Measurements from ENCODE around the gene ANKS6.

Gene ANKS6

GRCh38 chr9:98740226-98740881, 56.0 kb downstream of the ANKS6 start:
- Histone ChIP-seq H3K27ac (ENCODE audit: low read depth, low read length) (no peak overlapping the region), H4K5ac (ENCODE audit: low read length) (no peak overlapping the region), H3K36me3 (ENCODE audit: control insufficient read depth, insufficient read depth, low read length) (peaks cover 6% of the 10 kb centered on the region), H3K79me2 (ENCODE audit: control insufficient read depth, insufficient read depth, low read length) (no peaks in the 10 kb centered on the region), H3K18ac (ENCODE audit: low read length) (no peak overlapping the region), H3K9ac (ENCODE audit: low read length) (no peak overlapping the region), H2BK120ac (ENCODE audit: low read depth, low read length) (no peak overlapping the region), H2BK5ac (ENCODE audit: low read length) (no peak overlapping the region), H3K79me1 (ENCODE audit: low read length) (no peaks in the 10 kb centered on the region), H3K4ac (ENCODE audit: low read depth, low read length) (no peak overlapping the region), H2AK5ac (ENCODE audit: low read length) (no peak overlapping the region), H3K23ac (ENCODE audit: low read length) (no peak overlapping the region), H3K4me3 (ENCODE audit: low read length) (no peak overlapping the region), H3K56ac (ENCODE audit: low read length) (no peak overlapping the region), H4K8ac (ENCODE audit: low read depth, low read length) (no peak overlapping the region), H3K4me1 (ENCODE audit: control insufficient read depth, low read depth, low read length) (no peaks in the 10 kb centered on the region), H3K27me3 (ENCODE audit: insufficient read depth, low read length, poor library complexity) (no peaks in the 10 kb centered on the region), H2BK15ac (replicated peaks; ENCODE audit: low read depth) (no peak overlapping the region), H3K4me2 (ENCODE audit: low read length) (no peak overlapping the region)
- DNase-seq: no peak
- WGBS (ENCODE audit: extremely low coverage, insufficient coverage, low lambda C conversion rate): no CpG with 5 or more reads among the region's 8 CpGs

GRCh38 chr9:98738741-98739140, 57.6 kb downstream of the ANKS6 start:
- Histone ChIP-seq H3K36me3 (ENCODE audit: control insufficient read depth, insufficient read depth, low read length) (peaks cover 4% of the 10 kb centered on the region), H2AK5ac (ENCODE audit: low read length) (no peak overlapping the region), H3K4ac (ENCODE audit: low read depth, low read length) (no peak overlapping the region), H3K56ac (ENCODE audit: low read length) (no peak overlapping the region), H3K4me3 (ENCODE audit: low read length) (no peak overlapping the region), H3K18ac (ENCODE audit: low read length) (no peak overlapping the region), H3K79me1 (ENCODE audit: low read length) (no peaks in the 10 kb centered on the region), H3K27ac (ENCODE audit: low read depth, low read length) (no peak overlapping the region), H3K4me2 (ENCODE audit: low read length) (no peak overlapping the region), H2BK120ac (ENCODE audit: low read depth, low read length) (no peak overlapping the region), H2BK5ac (ENCODE audit: low read length) (no peak overlapping the region), H3K79me2 (ENCODE audit: control insufficient read depth, insufficient read depth, low read length) (no peaks in the 10 kb centered on the region), H3K9ac (ENCODE audit: low read length) (no peak overlapping the region), H4K8ac (ENCODE audit: low read depth, low read length) (no peak overlapping the region), H3K27me3 (ENCODE audit: insufficient read depth, low read length, poor library complexity) (no peaks in the 10 kb centered on the region), H3K4me1 (ENCODE audit: control insufficient read depth, low read depth, low read length) (no peaks in the 10 kb centered on the region), H3K23ac (ENCODE audit: low read length) (no peak overlapping the region), H4K5ac (ENCODE audit: low read length) (no peak overlapping the region), H2BK15ac (replicated peaks; ENCODE audit: low read depth) (no peak overlapping the region)
- no CpG with 5 or more reads among the region's 3 CpGs for whole genome bisulfite sequencing (ENCODE audit: extremely low coverage, insufficient coverage, low lambda C conversion rate)
- DNase-seq: no peak

- no peaks in the 10 kb centered on the region for H3K4me1 ChIP-seq (ENCODE audit: control insufficient read depth, low read depth, low read length)
- no peak overlapping the region for H4K8ac ChIP-seq (ENCODE audit: low read depth, low read length)
- H3K9ac ChIP-seq (ENCODE audit: low read length): no peak overlapping the region
- H2BK15ac ChIP-seq (replicated peaks; ENCODE audit: low read depth): no peak overlapping the region
- H2BK120ac ChIP-seq (ENCODE audit: low read depth, low read length): no peak overlapping the region
- no CpG with 5 or more reads among the region's 12 CpGs for WGBS (ENCODE audit: extremely low coverage, insufficient coverage, low lambda C conversion rate)
- peaks cover 2% of the 10 kb centered on the region for H3K36me3 ChIP-seq (ENCODE audit: control insufficient read depth, insufficient read depth, low read length)
- H2BK5ac ChIP-seq (ENCODE audit: low read length): no peak overlapping the region
- H3K27ac ChIP-seq (ENCODE audit: low read depth, low read length): no peak overlapping the region
- no peak overlapping the region for H3K4me2 ChIP-seq (ENCODE audit: low read length)
- no peak for DNase-seq
- H3K56ac ChIP-seq (ENCODE audit: low read length): no peak overlapping the region
- H3K23ac ChIP-seq (ENCODE audit: low read length): no peak overlapping the region
- H3K79me1 ChIP-seq (ENCODE audit: low read length): no peaks in the 10 kb centered on the region
- no peak overlapping the region for H3K18ac ChIP-seq (ENCODE audit: low read length)
- no peak overlapping the region for H4K5ac ChIP-seq (ENCODE audit: low read length)
- H3K4ac ChIP-seq (ENCODE audit: low read depth, low read length): no peak overlapping the region
- H3K4me3 ChIP-seq (ENCODE audit: low read length): no peak overlapping the region
- no peak overlapping the region for H2AK5ac ChIP-seq (ENCODE audit: low read length)
- no peaks in the 10 kb centered on the region for H3K27me3 ChIP-seq (ENCODE audit: insufficient read depth, low read length, poor library complexity)
- no peaks in the 10 kb centered on the region for H3K79me2 ChIP-seq (ENCODE audit: control insufficient read depth, insufficient read depth, low read length)
These were observed 60.1 kb downstream of the ANKS6 start for GRCh38 chr9:98736226-98736625.

- no peak overlapping the region for H4K8ac ChIP-seq (ENCODE audit: low read depth, low read length)
- H2BK15ac ChIP-seq (replicated peaks; ENCODE audit: low read depth): no peak overlapping the region
- no CpG with 5 or more reads among the region's 9 CpGs for WGBS (ENCODE audit: extremely low coverage, insufficient coverage, low lambda C conversion rate)
- H2AK5ac ChIP-seq (ENCODE audit: low read length): no peak overlapping the region
- H3K18ac ChIP-seq (ENCODE audit: low read length): no peak overlapping the region
- no peak overlapping the region for H4K5ac ChIP-seq (ENCODE audit: low read length)
- no peak overlapping the region for H3K9ac ChIP-seq (ENCODE audit: low read length)
- H3K4ac ChIP-seq (ENCODE audit: low read depth, low read length): no peak overlapping the region
- no peak overlapping the region for H2BK120ac ChIP-seq (ENCODE audit: low read depth, low read length)
- H3K23ac ChIP-seq (ENCODE audit: low read length): no peak overlapping the region
- H3K79me2 ChIP-seq (ENCODE audit: control insufficient read depth, insufficient read depth, low read length): no peaks in the 10 kb centered on the region
- H3K79me1 ChIP-seq (ENCODE audit: low read length): no peaks in the 10 kb centered on the region
- no peak overlapping the region for H3K4me3 ChIP-seq (ENCODE audit: low read length)
- peaks cover 2% of the 10 kb centered on the region for H3K36me3 ChIP-seq (ENCODE audit: control insufficient read depth, insufficient read depth, low read length)
- no peak overlapping the region for H3K56ac ChIP-seq (ENCODE audit: low read length)
- H3K27ac ChIP-seq (ENCODE audit: low read depth, low read length): no peak overlapping the region
- no peaks in the 10 kb centered on the region for H3K4me1 ChIP-seq (ENCODE audit: control insufficient read depth, low read depth, low read length)
- H3K4me2 ChIP-seq (ENCODE audit: low read length): no peak overlapping the region
- H2BK5ac ChIP-seq (ENCODE audit: low read length): no peak overlapping the region
- H3K27me3 ChIP-seq (ENCODE audit: insufficient read depth, low read length, poor library complexity): no peaks in the 10 kb centered on the region
- no peak for DNase-seq
These were observed 63.6 kb downstream of the ANKS6 start for GRCh38 chr9:98732801-98733200.

GRCh38 chr9:98732091-98732490, 64.3 kb downstream of the ANKS6 start:
- Histone ChIP-seq H3K18ac (ENCODE audit: low read length) (no peak overlapping the region), H3K27ac (ENCODE audit: low read depth, low read length) (no peak overlapping the region), H3K4ac (ENCODE audit: low read depth, low read length) (no peak overlapping the region), H3K4me3 (ENCODE audit: low read length) (no peak overlapping the region), H2BK15ac (replicated peaks; ENCODE audit: low read depth) (no peak overlapping the region), H3K4me2 (ENCODE audit: low read length) (no peak overlapping the region), H3K23ac (ENCODE audit: low read length) (no peak overlapping the region), H3K27me3 (ENCODE audit: insufficient read depth, low read length, poor library complexity) (no peaks in the 10 kb centered on the region), H3K36me3 (ENCODE audit: control insufficient read depth, insufficient read depth, low read length) (peaks cover 2% of the 10 kb centered on the region), H2BK5ac (ENCODE audit: low read length) (no peak overlapping the region), H4K5ac (ENCODE audit: low read length) (no peak overlapping the region), H3K56ac (ENCODE audit: low read length) (no peak overlapping the region), H3K79me2 (ENCODE audit: control insufficient read depth, insufficient read depth, low read length) (no peaks in the 10 kb centered on the region), H2BK120ac (ENCODE audit: low read depth, low read length) (no peak overlapping the region), H2AK5ac (ENCODE audit: low read length) (no peak overlapping the region), H4K8ac (ENCODE audit: low read depth, low read length) (no peak overlapping the region), H3K9ac (ENCODE audit: low read length) (no peak overlapping the region), H3K79me1 (ENCODE audit: low read length) (no peaks in the 10 kb centered on the region), H3K4me1 (ENCODE audit: control insufficient read depth, low read depth, low read length) (no peaks in the 10 kb centered on the region)
- no peak for DNase-seq
- no CpG with 5 or more reads among the region's 10 CpGs for WGBS (ENCODE audit: extremely low coverage, insufficient coverage, low lambda C conversion rate)

- no peaks in the 10 kb centered on the region for H3K27me3 ChIP-seq (ENCODE audit: insufficient read depth, low read length, poor library complexity)
- H3K4ac ChIP-seq (ENCODE audit: low read depth, low read length): no peak overlapping the region
- H2BK120ac ChIP-seq (ENCODE audit: low read depth, low read length): no peak overlapping the region
- no CpG with 5 or more reads among the region's 5 CpGs for WGBS (ENCODE audit: extremely low coverage, insufficient coverage, low lambda C conversion rate)
- no peaks in the 10 kb centered on the region for H3K36me3 ChIP-seq (ENCODE audit: control insufficient read depth, insufficient read depth, low read length)
- no peak overlapping the region for H4K8ac ChIP-seq (ENCODE audit: low read depth, low read length)
- no peaks in the 10 kb centered on the region for H3K79me1 ChIP-seq (ENCODE audit: low read length)
- H2AK5ac ChIP-seq (ENCODE audit: low read length): no peak overlapping the region
- H3K56ac ChIP-seq (ENCODE audit: low read length): no peak overlapping the region
- H3K27ac ChIP-seq (ENCODE audit: low read depth, low read length): no peak overlapping the region
- no peak overlapping the region for H3K4me3 ChIP-seq (ENCODE audit: low read length)
- H3K23ac ChIP-seq (ENCODE audit: low read length): no peak overlapping the region
- DNase-seq: no peak
- no peak overlapping the region for H2BK15ac ChIP-seq (replicated peaks; ENCODE audit: low read depth)
- no peak overlapping the region for H3K9ac ChIP-seq (ENCODE audit: low read length)
- H3K4me2 ChIP-seq (ENCODE audit: low read length): no peak overlapping the region
- no peak overlapping the region for H3K18ac ChIP-seq (ENCODE audit: low read length)
- H2BK5ac ChIP-seq (ENCODE audit: low read length): no peak overlapping the region
- H4K5ac ChIP-seq (ENCODE audit: low read length): no peak overlapping the region
- H3K79me2 ChIP-seq (ENCODE audit: control insufficient read depth, insufficient read depth, low read length): no peaks in the 10 kb centered on the region
- H3K4me1 ChIP-seq (ENCODE audit: control insufficient read depth, low read depth, low read length): no peaks in the 10 kb centered on the region
These were observed 65.5 kb downstream of the ANKS6 start for GRCh38 chr9:98730871-98731270.

Data from mesendoderm (in vitro differentiated cells).